Mesenchymal stem cell (in vitro differentiated cells and primary cell): ENCODE results near the gene IKBKG.
"Not testable (repeated sequence)": the region's sequence is repeated elsewhere in the genome, so short reads cannot be mapped to it uniquely, and the experiment has no call there.

Experiments
- DNase-seq: peaks from one replicate; pipeline ENCODE4 v3.0.0-alpha.2; 2013
- H2AFZ ChIP-seq: one replicate; pipeline ENCODE4 v1.6.1; 2013; ENCODE audit warnings: low read depth, mild to moderate bottlenecking, control low read depth, inconsistent platforms, low read length, moderate library complexity
- H2AK5ac ChIP-seq: 2 replicates; pipeline ENCODE4 v1.6.1; 2013; ENCODE audit warnings: low read length, moderate library complexity, mild to moderate bottlenecking, inconsistent platforms; ENCODE audit not compliant: severe bottlenecking
- H2BK120ac ChIP-seq: one replicate; pipeline ENCODE4 v1.6.1; 2013; ENCODE audit warnings: low read depth, mild to moderate bottlenecking, inconsistent platforms, low read length, moderate library complexity
- H2BK12ac ChIP-seq, 2 experiments: one replicate each; pipeline ENCODE4 v1.6.1; 2013; ENCODE audit warnings: inconsistent platforms in 2 of 2, low read length in 2 of 2, mild to moderate bottlenecking in 2 of 2, moderate library complexity in 2 of 2, control low read depth in 1 of 2
- H2BK15ac ChIP-seq: one replicate; pipeline ENCODE4 v1.6.1; 2013; ENCODE audit warnings: mild to moderate bottlenecking, low read depth, inconsistent platforms; ENCODE audit not compliant: poor library complexity, severe bottlenecking
- H2BK5ac ChIP-seq: 2 replicates; pipeline ENCODE4 v1.6.1; 2013; ENCODE audit warnings: low read depth, mild to moderate bottlenecking, low read length, control low read depth, inconsistent platforms; ENCODE audit not compliant: poor library complexity, severe bottlenecking
- H3K14ac ChIP-seq, 2 experiments: one replicate each; pipeline ENCODE4 v1.6.1; 2013; ENCODE audit warnings: inconsistent platforms in 2 of 2, low read length in 2 of 2, control low read depth in 1 of 2, mild to moderate bottlenecking in 1 of 2, moderate library complexity in 1 of 2
- H3K18ac ChIP-seq, 2 experiments: one replicate each; pipeline ENCODE4 v1.6.1; 2013; ENCODE audit warnings: inconsistent platforms in 2 of 2, low read length in 2 of 2, control low read depth in 1 of 2, low read depth in 1 of 2, mild to moderate bottlenecking in 1 of 2
- H3K23ac ChIP-seq, 2 experiments: one replicate each; pipeline ENCODE4 v1.6.1; 2013; ENCODE audit warnings: inconsistent platforms in 2 of 2, low read length in 2 of 2, mild to moderate bottlenecking in 2 of 2, moderate library complexity in 2 of 2, control low read depth in 1 of 2
- H3K27ac ChIP-seq: 2 replicates; pipeline ENCODE4 v1.5.1; 2013; ENCODE audit warnings: mild to moderate bottlenecking, moderate library complexity, low read length, control low read depth, inconsistent platforms; ENCODE audit not compliant: poor library complexity, severe bottlenecking
- H3K27me3 ChIP-seq, 2 experiments: 2 replicates each; pipeline versions ENCODE4 v1.6.1 to v1.7.0; 2013; ENCODE audit warnings: low read length in 2 of 2, mild to moderate bottlenecking in 2 of 2, moderate library complexity in 2 of 2, control low read depth in 1 of 2, inconsistent platforms in 1 of 2; ENCODE audit not compliant: control insufficient read depth in 1 of 2, insufficient read depth in 1 of 2
- H3K36me3 ChIP-seq, 2 experiments: 2 replicates each; pipeline versions ENCODE4 v1.6.1 to v1.7.0; 2013; ENCODE audit warnings: low read length in 2 of 2, control low read depth in 1 of 2, inconsistent platforms in 1 of 2, low read depth in 1 of 2, mild to moderate bottlenecking in 1 of 2; ENCODE audit not compliant: insufficient read depth in 2 of 2, control insufficient read depth in 1 of 2
- H3K4ac ChIP-seq, 2 experiments: one replicate each; pipeline ENCODE4 v1.6.1; 2013; ENCODE audit warnings: inconsistent platforms in 2 of 2, low read length in 2 of 2, mild to moderate bottlenecking in 2 of 2, moderate library complexity in 2 of 2, control low read depth in 1 of 2, low read depth in 1 of 2
- H3K4me1 ChIP-seq: 2 replicates; pipeline ENCODE4 v1.6.1; 2013; ENCODE audit warnings: low read depth, low read length, control low read depth; ENCODE audit not compliant: control insufficient read depth, insufficient read depth
- H3K4me2 ChIP-seq: 2 replicates; pipeline ENCODE4 v1.6.1; 2013; ENCODE audit warnings: low read length, mild to moderate bottlenecking, inconsistent platforms; ENCODE audit not compliant: poor library complexity, severe bottlenecking
- H3K4me3 ChIP-seq, 2 experiments: 2 replicates each; pipeline versions ENCODE4 v1.5.1 to v1.7.0; 2013; ENCODE audit warnings: low read length in 2 of 2, mild to moderate bottlenecking in 2 of 2, control low read depth in 1 of 2, low read depth in 1 of 2; ENCODE audit not compliant: insufficient read depth in 1 of 2
- H3K79me1 ChIP-seq: replicated peaks from 2 replicates; pipeline ENCODE4 v1.6.1; 2013; ENCODE audit warnings: mild to moderate bottlenecking, control low read depth, low read length, inconsistent platforms; ENCODE audit not compliant: poor library complexity, severe bottlenecking
- H3K9ac ChIP-seq: 2 replicates; pipeline ENCODE4 v1.7.0; 2013; ENCODE audit warnings: mild to moderate bottlenecking, low read length, moderate library complexity
- H3K9me3 ChIP-seq: 2 replicates; pipeline ENCODE4 v1.7.0; 2013; ENCODE audit warnings: mild to moderate bottlenecking, low read length; ENCODE audit not compliant: control insufficient read depth
- H4K8ac ChIP-seq: one replicate; pipeline ENCODE4 v1.6.1; 2013; ENCODE audit warnings: inconsistent platforms, mild to moderate bottlenecking, low read length, moderate library complexity
- H4K91ac ChIP-seq: one replicate; pipeline ENCODE4 v1.6.1; 2013; ENCODE audit warnings: mild to moderate bottlenecking, low read length, inconsistent platforms
- WGBS: methylation state at CpG from one replicate; pipeline ENCODE4 v1.1.7; 2013; ENCODE audit warnings: mixed read lengths; 5-methylcytosine and 5-hydroxymethylcytosine counted together

Gene IKBKG

DNA sequence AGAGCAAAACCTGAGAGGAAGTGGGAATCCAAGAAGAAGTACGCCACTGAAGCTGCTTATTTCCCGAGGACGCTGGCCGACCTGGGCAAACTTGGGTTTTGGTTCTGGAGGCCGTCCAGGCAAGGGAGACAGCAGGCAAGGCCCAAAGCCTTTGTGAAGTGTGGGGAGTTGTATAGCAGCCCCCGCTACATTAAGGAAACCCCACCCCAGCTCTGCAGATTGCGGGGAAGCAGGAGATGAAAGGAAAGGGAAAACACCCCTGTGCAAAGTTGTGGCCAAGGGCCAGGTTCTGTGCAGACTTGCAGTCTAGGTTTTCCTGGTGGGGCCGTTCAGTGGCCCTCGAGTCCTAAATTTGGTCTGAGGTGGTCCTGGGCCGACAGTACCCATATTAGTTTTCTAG lies 25.6 kb downstream of the IKBKG start:
- not testable (repeated sequence) for H3K4me2 ChIP-seq, H2BK5ac ChIP-seq, H2BK12ac ChIP-seq, H4K8ac ChIP-seq, H3K27me3 ChIP-seq, H3K79me1 ChIP-seq, H2AFZ ChIP-seq, H3K23ac ChIP-seq, H3K4ac ChIP-seq, H3K4me3 ChIP-seq, H3K18ac ChIP-seq, H3K27ac ChIP-seq, H2BK120ac ChIP-seq, DNase-seq, H4K91ac ChIP-seq, H3K9ac ChIP-seq, H3K4me1 ChIP-seq, H2AK5ac ChIP-seq, H3K9me3 ChIP-seq, H3K36me3 ChIP-seq, H3K14ac ChIP-seq, H2BK15ac ChIP-seq
- no CpG with 5 or more reads among the region's 10 CpGs for WGBS

DNA sequence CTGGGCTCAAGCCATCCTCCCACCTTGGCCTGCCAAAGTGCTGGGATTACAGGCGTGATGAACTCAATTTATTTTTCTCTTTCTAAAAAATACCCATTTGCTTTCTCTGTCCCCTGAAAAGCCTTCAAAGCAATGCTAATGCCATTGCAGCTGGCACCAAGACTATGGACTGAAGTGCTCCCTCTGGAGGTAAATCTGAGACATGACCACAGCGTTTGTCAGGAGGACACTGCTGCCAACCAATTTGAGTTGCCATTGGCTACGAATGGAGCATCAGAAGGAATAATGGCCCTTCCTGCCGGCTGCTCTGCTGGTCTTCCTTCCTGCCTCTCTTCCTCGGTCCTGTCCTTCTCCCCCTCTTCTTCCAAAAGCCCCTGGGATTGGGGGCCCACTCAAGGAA lies 27.7 kb downstream of the IKBKG start:
- not testable (repeated sequence) for DNase-seq, H2AFZ ChIP-seq, H2BK15ac ChIP-seq, H4K8ac ChIP-seq, H3K23ac ChIP-seq, H3K36me3 ChIP-seq, H3K9ac ChIP-seq, H3K27me3 ChIP-seq, H4K91ac ChIP-seq, H2BK120ac ChIP-seq, H2BK12ac ChIP-seq, H3K4me3 ChIP-seq, H3K4ac ChIP-seq, H3K4me2 ChIP-seq, H2BK5ac ChIP-seq, H3K18ac ChIP-seq, H3K4me1 ChIP-seq, H3K14ac ChIP-seq, H3K79me1 ChIP-seq, H3K27ac ChIP-seq, H2AK5ac ChIP-seq, H3K9me3 ChIP-seq
- WGBS = no CpG with 5 or more reads among the region's 5 CpGs

DNA sequence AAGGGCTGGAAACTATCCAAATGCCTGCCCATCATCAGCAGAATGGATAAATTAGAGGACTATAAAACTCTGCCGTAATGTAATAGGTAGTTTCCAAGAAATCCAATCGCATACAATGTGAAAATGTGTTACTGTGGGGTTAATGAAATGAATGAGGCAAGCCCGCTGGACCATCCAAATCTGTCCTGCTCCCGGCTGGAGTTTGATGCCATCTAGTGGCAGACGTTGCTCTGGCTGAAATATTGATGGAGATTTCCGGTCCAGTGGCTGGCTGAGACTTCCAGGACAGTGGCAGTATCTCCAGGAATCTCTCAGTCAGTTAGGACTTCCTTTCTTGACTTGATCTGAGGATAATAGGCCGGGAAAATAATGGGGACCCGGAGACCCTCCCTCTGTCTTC lies 35.6 kb downstream of the IKBKG start:
- H3K9ac ChIP-seq, H2BK5ac ChIP-seq, H3K79me1 ChIP-seq, H2AK5ac ChIP-seq, H3K27ac ChIP-seq, H2BK120ac ChIP-seq, H3K18ac ChIP-seq, H3K27me3 ChIP-seq, H3K9me3 ChIP-seq, H3K4me1 ChIP-seq, H3K14ac ChIP-seq, H3K4ac ChIP-seq, H3K4me2 ChIP-seq, H2BK15ac ChIP-seq, H2BK12ac ChIP-seq, H3K23ac ChIP-seq, H3K36me3 ChIP-seq, H4K8ac ChIP-seq, H3K4me3 ChIP-seq, H4K91ac ChIP-seq, H2AFZ ChIP-seq, DNase-seq: not testable (repeated sequence)
- WGBS = no CpG with 5 or more reads among the region's 8 CpGs

DNA sequence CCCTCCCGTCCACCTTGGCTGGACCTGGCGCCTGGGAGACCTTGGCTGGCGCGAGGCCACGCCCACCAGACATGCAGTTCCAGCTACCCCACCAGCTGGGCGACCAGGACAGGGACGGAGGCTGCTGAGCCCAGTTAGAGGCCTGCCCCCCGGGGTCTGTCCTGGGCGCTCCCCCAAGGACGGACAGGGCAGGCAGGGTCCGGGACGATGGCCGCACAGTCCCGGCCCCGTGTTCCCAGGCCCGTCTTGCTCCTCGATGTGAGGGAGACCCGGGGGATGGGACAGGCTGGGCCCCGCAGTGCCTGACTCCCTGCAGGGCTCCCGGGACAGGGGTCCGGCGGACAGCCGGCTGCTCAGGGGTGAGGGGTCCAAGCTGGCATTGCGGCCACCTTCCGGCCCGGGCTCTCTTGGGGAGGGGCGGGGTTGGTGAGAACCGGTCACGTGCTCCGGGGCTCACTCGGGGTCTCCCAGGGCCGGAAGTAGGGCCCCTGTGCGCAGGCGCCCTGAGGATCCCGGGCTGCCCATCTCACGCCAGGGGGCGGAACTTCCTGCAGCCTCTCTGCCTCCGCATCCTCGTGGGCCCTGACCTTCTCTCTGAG lies 37.3 kb downstream of the IKBKG start, which contains the start of gene CTAG1A:
Gene CTAG1A (plus strand): TSS at position 549 of the 599 bp plus-strand sequence. CDS start 74 bp downstream, outside the sequence.
- H2AFZ ChIP-seq, H3K4me1 ChIP-seq: not testable (repeated sequence)

More for the DNA sequence above, 37.3 kb downstream of the IKBKG start, which contains the start of gene CTAG1A:
- not testable (repeated sequence) for H3K4me3 ChIP-seq, H3K14ac ChIP-seq, H3K79me1 ChIP-seq, H4K91ac ChIP-seq, H3K4me2 ChIP-seq, H2BK12ac ChIP-seq, H2AK5ac ChIP-seq, H2BK120ac ChIP-seq, H3K9me3 ChIP-seq, H3K18ac ChIP-seq, DNase-seq, H2BK5ac ChIP-seq, H4K8ac ChIP-seq, H3K4ac ChIP-seq, H3K9ac ChIP-seq, H2BK15ac ChIP-seq, H3K27ac ChIP-seq, H3K27me3 ChIP-seq, H3K36me3 ChIP-seq, H3K23ac ChIP-seq
- no CpG with 5 or more reads among the region's 39 CpGs for WGBS
